K562 treated with DMSO at 1 percent for 12 hours (cell line): ENCODE results near the gene OR6Y1. TPM values are rescaled to one million over a fixed set of nuclear protein-coding genes. Genes with fewer than 3 reads are reported as not detected.

Experiments
- total RNA-seq: library from RNA; unstranded; fragments of 300-600 nt; gene quantifications from 2 replicates; pipeline ENCODE4 v1.2.3, GENCODE V29; 2022; ENCODE audit not compliant: insufficient read depth

OR6Y1 gene
- not detected in 2 replicates for total RNA-seq

GRCh38 chr1:158554352-158554751 is at the start of gene OR6Y1:
Gene OR6Y1, minus strand, starts transcription at chr1:158554405. Its CDS starts 6,300 bp downstream, at chr1:158548105.

GRCh38 chr1:158579733-158580132 is 25.5 kb upstream of the OR6Y1 start, which contains the start of gene OR10X1:
Gene OR10X1, minus strand, starts transcription at chr1:158579899. Its CDS starts 0 bp downstream, at chr1:158579899.

GRCh38 chr1:158570480-158570879 is 16.3 kb upstream of the OR6Y1 start, which contains the start of gene OR6P1:
Gene OR6P1, minus strand, starts transcription at chr1:158570580. Its CDS starts 6,976 bp downstream, at chr1:158563604.

Other genes starting within 250 kb of the OR6Y1 start
- gene CD1B, start 222.9 kb downstream of the OR6Y1 start, total RNA-seq: not detected in 2 replicates
- gene CD1E, start 200.5 kb downstream of the OR6Y1 start, total RNA-seq: not detected in 2 replicates
- gene OR10T2, start 154.9 kb downstream of the OR6Y1 start, total RNA-seq: not detected in 2 replicates
- gene OR10K2, start 128.2 kb downstream of the OR6Y1 start, total RNA-seq: not detected in 2 replicates
- gene OR10K1, start 92.6 kb downstream of the OR6Y1 start, total RNA-seq: not detected in 2 replicates
- not detected in 2 replicates for gene OR10R2, start 82.2 kb downstream of the OR6Y1 start, total RNA-seq
- gene OR6P1, start 16.2 kb upstream of the OR6Y1 start, total RNA-seq: not detected in 2 replicates
- gene OR10X1, start 25.5 kb upstream of the OR6Y1 start, total RNA-seq: not detected in 2 replicates
- gene OR10Z1, start 50.9 kb upstream of the OR6Y1 start, total RNA-seq: not detected in 2 replicates
- 10.0 and 15.3 TPM in 2 replicates for gene SPTA1, start 132.3 kb upstream of the OR6Y1 start, total RNA-seq
- not detected in 2 replicates for gene OR6K2, start 146.2 kb upstream of the OR6Y1 start, total RNA-seq
- gene OR6K3, start 166.3 kb upstream of the OR6Y1 start, total RNA-seq: not detected in 2 replicates
- not detected in 2 replicates for gene OR6K6, start 200.3 kb upstream of the OR6Y1 start, total RNA-seq
- gene OR6N1, start 217.8 kb upstream of the OR6Y1 start, total RNA-seq: 0.54 TPM in 1 of 2 replicates, not detected in the other
- gene OR6N2, start 226.8 kb upstream of the OR6Y1 start, total RNA-seq: not detected in 2 replicates